HG03558 (cell line): ENCODE data around the gene RNF212B.
A peak's percentile ranks its signal among the peaks of the same experiment; 100 is the strongest.

Experiments
- ATAC-seq: cut with Tn5 transposase; IDR thresholded peaks from one replicate; pipeline ENCODE4 v1.9.1; 2021; ENCODE audit warnings: moderate number of reproducible peaks; ENCODE audit not compliant: unreplicated experiment; ENCODE audit errors: extremely low read depth

Gene RNF212B

GRCh38 chr14:23286902-23287479 is 49.3 kb downstream of the RNF212B start:
- no peak for ATAC-seq

DNA sequence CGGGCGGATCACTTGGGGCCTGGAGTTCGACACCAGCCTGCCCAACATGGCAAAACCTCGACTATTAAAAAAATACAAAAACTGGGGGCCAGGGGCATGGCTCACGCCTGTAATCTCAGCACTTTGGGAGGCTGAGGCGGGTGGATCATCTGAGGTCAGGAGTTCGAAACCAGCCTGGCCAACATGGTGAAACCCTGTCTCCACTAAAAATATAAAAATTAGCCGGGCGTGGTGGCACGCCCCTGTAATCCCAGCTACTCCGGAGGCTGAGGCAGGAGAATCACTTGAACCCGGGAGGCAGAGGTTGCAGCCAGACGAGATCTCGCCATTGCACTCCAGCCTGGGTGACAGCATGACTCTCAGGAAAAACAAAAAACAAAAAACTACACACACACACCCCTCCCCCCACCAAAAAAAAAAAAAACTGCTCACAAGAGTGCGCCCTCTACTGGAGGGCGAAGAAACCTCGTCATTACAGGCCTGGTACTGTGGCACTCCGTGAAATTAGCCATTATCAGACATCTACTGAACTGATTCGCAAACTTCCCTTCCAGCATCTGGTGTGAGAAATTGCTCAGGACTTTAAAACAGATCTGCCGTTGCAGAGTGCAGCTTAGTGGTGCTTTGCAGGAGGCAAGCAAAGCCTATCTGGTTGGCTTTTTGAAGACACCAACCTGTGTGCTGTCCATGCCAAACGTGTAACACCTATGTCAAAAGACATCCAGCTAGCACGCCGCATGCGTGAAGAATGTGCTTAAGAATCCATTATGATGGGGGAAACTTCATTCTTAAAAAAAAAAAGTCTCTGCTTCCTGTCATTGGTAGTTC is 57.2 kb downstream of the RNF212B start:
- no peak for ATAC-seq

DNA sequence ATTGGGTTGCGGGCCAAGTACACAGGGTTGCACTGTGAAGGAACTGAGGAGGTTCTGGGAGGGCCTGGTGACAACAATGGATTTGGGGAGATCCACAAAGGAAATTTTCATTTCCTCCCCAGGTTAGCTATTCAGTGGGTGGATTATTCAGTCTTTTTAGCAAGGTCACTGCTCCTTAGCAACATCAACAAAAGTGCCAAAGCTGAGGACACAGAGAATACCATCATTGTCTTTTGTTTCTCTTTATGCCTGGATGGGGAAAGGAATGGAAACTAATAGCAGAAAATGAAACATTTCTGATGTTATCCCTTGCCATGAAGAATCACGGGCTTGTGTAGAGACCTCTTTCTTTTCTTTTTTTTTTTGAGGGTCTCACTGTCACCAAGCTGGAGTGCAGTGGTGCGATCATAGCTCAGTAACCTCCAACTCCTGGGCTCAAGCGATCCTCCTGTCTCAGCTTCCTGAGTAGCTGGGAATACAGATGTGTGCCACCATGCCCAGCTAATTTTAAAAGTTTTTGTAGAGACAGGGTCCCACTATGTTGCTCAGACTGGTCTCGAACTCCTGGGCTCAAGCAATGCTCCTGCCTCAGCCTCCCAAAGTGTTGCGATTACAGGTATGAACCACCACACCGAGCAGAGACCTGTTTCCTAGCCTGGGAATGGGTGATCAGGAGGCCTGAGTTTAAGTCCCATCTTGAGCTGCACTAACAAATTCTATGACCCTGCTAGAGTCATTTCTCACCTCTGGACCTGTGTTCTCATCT is 58.5 kb downstream of the RNF212B start:
- ATAC-seq = no peak

GRCh38 chr14:23297096-23297495 is 59.4 kb downstream of the RNF212B start:
- ATAC-seq = no peak

GRCh38 chr14:23297611-23298277 is 60.0 kb downstream of the RNF212B start:
- ATAC-seq = no peak

GRCh38 chr14:23299211-23299957 is 61.6 kb downstream of the RNF212B start:
- ATAC-seq = no peak

- ATAC-seq = no peak
Observed at GRCh38 chr14:23299986-23300686, 62.4 kb downstream of the RNF212B start.

GRCh38 chr14:23300687-23301223 is 63.0 kb downstream of the RNF212B start:
- no peak for ATAC-seq

DNA sequence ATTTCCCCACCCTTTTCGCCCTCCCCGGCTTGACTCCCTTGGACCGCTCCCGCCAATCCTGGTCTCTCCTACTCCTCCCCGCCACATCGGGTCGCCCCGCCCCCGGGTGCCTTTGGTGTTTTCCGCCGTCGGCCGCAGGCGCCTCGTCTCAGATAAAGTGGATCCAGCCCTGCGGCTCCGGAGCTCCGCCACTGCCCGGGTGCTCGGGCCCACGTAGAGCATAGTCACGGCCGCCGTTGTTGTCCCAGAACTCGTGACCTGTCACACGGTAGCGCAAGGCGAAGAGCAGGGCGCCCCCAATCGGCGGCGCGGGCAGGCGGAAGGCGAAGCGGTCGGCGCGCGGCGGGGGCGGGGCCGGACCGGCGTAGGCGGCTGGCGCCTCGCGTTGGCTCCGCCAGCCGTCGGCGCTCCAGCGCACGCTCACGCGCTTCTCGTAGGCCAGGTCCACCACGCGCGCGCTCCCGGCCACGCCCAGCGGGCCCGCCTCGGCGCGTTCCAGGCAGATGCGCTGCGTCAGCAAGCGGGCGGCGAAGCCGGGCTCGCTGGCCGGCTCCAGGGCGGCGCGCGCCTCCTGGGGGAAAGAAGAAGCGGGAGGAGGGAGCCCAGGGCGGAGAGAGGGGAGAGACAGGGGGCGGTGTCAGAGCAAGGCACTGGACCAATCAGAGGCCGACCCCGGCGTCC is 63.7 kb downstream of the RNF212B start:
- ATAC-seq = peak; percentile 69

DNA sequence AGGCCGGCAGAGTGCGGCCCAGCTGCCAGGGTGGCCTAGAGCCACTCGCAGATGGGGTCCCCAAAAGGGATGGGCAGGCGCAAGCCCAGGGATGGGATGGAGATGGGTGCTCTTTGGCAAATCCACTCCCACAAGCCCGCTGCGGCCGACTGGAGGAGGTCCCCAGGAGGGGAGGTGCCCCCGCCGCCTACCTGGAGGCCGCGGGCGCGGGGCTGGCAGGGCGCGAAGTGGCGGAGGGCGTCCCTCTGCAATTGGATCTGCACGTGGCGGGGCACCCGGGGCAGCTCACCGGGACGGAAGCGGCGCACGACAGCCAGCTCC is 64.2 kb downstream of the RNF212B start:
- ATAC-seq = no peak

GRCh38 chr14:23302290-23303225 is 64.8 kb downstream of the RNF212B start, which contains the start of gene PPP1R3E:
Gene PPP1R3E (minus strand): TSS chr14:23302859. CDS start chr14:23302576, 283 bp downstream.
- ATAC-seq = peak; percentile 16

- no peak for ATAC-seq
Observed at GRCh38 chr14:23306412-23307145, 68.8 kb downstream of the RNF212B start, which contains the start of gene BCL2L2. Gene BCL2L2 (plus strand): TSS chr14:23306833. CDS start chr14:23307768, 935 bp downstream.

DNA sequence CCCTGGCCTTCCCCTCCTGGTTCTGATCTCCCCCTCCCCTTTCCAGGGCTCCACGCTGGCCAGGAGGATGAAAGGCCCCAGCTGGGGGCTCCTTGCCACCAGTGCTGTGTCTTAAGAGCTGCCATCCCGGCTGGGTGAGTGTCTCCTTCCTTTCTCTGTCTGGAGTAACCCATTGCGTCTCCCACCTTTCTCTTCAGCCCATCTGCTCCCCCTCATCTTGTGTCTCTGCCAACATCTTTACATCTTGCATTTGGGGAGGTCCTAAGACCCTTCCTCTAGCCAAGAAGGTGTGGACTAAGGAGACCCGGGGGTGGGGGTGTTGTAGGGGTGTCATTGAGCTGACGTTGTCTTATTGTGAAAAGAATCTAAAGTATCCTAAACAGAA is 69.4 kb downstream of the RNF212B start:
- ATAC-seq = no peak

- no peak for ATAC-seq
Observed at GRCh38 chr14:23307687-23308644, 70.2 kb downstream of the RNF212B start.

- no peak for ATAC-seq
Observed at GRCh38 chr14:23308721-23309445, 71.1 kb downstream of the RNF212B start.
